Neutrophil (primary cell): ENCODE results near the gene AMPD3.

ENCODE experiments used
- H3K27ac ChIP-seq: fragments of 200-600 bp; sonication (generic); 2 replicates; pipeline ENCODE4 v1.5.1; 2016; ENCODE audit warnings: mild to moderate bottlenecking, moderate library complexity
- H3K27me3 ChIP-seq: fragments of 200-600 bp; sonication (generic); 2 replicates; pipeline ENCODE4 v1.6.0; 2016; ENCODE audit warnings: mild to moderate bottlenecking
- H3K36me3 ChIP-seq: fragments of 200-600 bp; sonication (generic); 2 replicates; pipeline ENCODE4 v1.5.1; 2017
- H3K4me1 ChIP-seq, 2 experiments: fragments of 200-600 bp in 1 of 2; sonication (generic) in 1 of 2; 1 replicate in 1 of 2; 2 replicates in 1 of 2; pipeline versions ENCODE4 v1.5.1 to v1.6.1; 2013 to 2016; ENCODE audit warnings: low read depth in 1 of 2, low read length in 1 of 2, mild to moderate bottlenecking in 1 of 2, moderate library complexity in 1 of 2; ENCODE audit not compliant: control insufficient read depth in 1 of 2, insufficient read depth in 1 of 2
- H3K4me3 ChIP-seq, 2 experiments: fragments of 200-600 bp in 1 of 2; sonication (generic) in 1 of 2; 1 replicate in 1 of 2; 2 replicates in 1 of 2; pipeline ENCODE4 v1.5.1; 2013 to 2016; ENCODE audit warnings: low read depth in 1 of 2, low read length in 1 of 2, mild to moderate bottlenecking in 1 of 2, moderate library complexity in 1 of 2
- H3K9me3 ChIP-seq: fragments of 200-600 bp; sonication (generic); 2 replicates; pipeline ENCODE4 v1.5.1; 2016
- TF ChIP-seq, protein P1 (sequence below): fragments of 200-600 bp; sonication (generic); IDR thresholded peaks from 2 replicates; pipeline ENCODE4 v1.5.1; 2016; ENCODE audit warnings: antibody characterized with exemption

Gene AMPD3

DNA sequence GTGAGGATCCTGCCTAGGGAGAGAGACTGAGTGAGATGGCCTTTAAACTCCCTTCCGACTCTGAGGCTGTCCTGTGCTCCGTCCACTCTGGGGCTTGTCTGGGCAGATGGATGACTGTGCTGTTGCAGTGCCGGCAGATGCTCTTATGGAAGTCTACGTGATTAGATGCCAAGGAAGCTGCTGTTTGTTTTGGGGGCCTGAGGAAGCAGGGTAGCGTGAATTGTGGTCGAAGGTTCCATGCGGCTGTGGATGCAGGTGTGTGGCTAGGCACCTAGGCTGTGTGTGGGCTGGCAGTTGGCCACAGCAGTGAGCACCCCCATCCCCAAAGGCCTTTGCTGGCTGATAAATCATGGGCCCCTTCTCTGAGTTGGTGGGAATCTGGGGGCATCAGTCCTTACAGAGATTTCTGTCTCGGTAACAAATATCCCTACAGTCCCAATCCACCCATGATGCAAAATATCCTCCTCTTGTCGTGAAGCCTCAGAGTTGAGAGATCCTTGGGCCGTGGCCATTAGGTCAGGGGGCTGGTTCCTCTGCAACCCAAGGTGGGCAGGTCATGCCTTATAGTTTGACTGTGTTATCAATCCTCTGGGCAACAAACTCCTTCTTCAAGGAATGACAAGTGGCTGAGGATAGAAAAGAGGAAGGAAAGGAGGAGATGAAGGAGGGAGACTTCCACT, 31.2 kb downstream of the AMPD3 start:
- H3K27ac ChIP-seq: no peak overlapping the region
- peaks cover 97% of the 10 kb centered on the region for H3K36me3 ChIP-seq

DNA sequence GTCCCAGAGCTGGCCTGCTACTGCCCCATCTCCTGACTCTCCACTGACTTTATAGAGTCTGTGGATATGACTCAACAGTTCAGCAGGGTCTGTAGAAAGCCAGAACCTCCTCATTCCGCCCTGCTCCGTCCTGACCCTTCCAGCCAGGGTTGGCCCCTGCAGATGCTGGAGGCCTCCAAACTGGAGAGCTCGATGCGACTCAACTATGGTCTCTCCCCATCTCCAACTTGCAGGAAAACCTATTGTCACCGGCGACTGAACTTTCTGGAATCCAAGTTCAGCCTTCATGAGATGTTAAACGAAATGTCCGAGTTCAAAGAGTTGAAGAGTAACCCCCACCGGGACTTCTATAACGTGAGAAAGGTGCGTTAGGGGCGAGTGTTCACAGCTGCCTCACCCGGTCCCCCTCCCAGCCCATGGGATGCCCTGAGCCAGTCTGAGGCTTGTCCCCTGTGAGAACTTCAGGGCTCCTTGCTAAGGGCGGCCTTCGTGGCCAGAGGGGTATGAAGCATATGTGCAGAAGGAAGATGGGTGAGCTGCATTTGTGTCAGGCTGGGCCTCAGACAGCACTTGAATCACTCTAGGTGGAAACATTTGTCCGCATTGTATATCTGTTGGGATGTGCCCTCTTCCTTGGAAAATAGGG, 32.1 kb downstream of the AMPD3 start:
- H3K4me3 ChIP-seq: no peak overlapping the region
- no peak overlapping the region for H3K27ac ChIP-seq
- H3K4me1 ChIP-seq: peaks cover 3 to 8% of the 10 kb centered on the region in 2 experiments
- no peaks in the 10 kb centered on the region for H3K9me3 ChIP-seq
- TF ChIP-seq, protein P1, sequence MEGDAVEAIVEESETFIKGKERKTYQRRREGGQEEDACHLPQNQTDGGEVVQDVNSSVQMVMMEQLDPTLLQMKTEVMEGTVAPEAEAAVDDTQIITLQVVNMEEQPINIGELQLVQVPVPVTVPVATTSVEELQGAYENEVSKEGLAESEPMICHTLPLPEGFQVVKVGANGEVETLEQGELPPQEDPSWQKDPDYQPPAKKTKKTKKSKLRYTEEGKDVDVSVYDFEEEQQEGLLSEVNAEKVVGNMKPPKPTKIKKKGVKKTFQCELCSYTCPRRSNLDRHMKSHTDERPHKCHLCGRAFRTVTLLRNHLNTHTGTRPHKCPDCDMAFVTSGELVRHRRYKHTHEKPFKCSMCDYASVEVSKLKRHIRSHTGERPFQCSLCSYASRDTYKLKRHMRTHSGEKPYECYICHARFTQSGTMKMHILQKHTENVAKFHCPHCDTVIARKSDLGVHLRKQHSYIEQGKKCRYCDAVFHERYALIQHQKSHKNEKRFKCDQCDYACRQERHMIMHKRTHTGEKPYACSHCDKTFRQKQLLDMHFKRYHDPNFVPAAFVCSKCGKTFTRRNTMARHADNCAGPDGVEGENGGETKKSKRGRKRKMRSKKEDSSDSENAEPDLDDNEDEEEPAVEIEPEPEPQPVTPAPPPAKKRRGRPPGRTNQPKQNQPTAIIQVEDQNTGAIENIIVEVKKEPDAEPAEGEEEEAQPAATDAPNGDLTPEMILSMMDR: no peak
- H3K27me3 ChIP-seq: no peaks in the 10 kb centered on the region
- H3K36me3 ChIP-seq: peaks cover 97% of the 10 kb centered on the region

More for the DNA sequence above, 31.2 kb downstream of the AMPD3 start:
- Histone ChIP-seq H3K4me3 (no peak overlapping the region), H3K9me3 (no peaks in the 10 kb centered on the region), H3K27me3 (no peaks in the 10 kb centered on the region), H3K4me1 (peaks cover 3 to 8% of the 10 kb centered on the region in 2 experiments)
- TF ChIP-seq, protein P1: no peak

DNA sequence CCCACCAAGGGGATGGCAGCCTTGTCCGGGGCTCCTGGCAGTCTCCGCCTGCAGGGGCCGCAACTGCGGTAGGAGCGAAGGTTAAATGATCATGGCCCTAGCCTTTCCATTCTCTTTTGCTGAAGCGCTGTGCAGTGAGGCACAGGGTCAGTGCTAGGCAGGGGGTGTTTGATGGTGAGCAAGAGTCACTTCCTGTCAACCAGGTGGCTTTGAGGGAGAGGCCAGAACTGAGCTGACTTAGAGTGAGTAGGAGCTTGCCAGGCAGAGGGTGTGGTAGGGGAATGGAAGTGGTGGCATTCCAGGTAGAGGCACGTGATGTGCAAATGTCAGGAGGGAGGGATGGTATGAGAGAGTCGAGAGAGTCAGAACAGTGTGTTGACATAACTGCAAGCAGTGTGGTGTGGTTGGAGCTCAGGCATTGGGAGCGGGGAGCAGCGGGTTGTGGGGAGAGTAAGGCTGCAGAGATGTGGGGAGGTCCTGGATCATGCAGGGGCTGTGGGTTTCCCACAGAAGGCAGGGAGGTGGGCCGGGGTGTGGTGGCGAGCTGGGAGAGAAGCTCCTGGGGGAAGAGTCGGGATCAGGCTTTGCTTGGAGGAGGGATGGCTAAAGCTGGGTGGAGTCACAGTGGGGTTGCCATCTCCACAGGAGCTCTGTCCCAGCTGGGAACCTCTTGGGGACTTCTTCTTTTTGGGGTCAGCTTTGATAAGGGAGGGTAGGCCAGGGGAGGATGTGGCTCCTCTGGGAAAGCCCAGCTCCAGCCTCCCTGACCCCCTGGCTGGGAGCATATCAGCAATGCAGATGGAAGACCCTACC, 33.3 kb downstream of the AMPD3 start:
- no peak overlapping the region for H3K4me3 ChIP-seq
- peaks cover 97% of the 10 kb centered on the region for H3K36me3 ChIP-seq
- H3K4me1 ChIP-seq: peaks cover 3 to 8% of the 10 kb centered on the region in 2 experiments
- H3K9me3 ChIP-seq: no peaks in the 10 kb centered on the region
- no peak overlapping the region for H3K27ac ChIP-seq
- no peaks in the 10 kb centered on the region for H3K27me3 ChIP-seq
- TF ChIP-seq, protein P1: no peak

DNA sequence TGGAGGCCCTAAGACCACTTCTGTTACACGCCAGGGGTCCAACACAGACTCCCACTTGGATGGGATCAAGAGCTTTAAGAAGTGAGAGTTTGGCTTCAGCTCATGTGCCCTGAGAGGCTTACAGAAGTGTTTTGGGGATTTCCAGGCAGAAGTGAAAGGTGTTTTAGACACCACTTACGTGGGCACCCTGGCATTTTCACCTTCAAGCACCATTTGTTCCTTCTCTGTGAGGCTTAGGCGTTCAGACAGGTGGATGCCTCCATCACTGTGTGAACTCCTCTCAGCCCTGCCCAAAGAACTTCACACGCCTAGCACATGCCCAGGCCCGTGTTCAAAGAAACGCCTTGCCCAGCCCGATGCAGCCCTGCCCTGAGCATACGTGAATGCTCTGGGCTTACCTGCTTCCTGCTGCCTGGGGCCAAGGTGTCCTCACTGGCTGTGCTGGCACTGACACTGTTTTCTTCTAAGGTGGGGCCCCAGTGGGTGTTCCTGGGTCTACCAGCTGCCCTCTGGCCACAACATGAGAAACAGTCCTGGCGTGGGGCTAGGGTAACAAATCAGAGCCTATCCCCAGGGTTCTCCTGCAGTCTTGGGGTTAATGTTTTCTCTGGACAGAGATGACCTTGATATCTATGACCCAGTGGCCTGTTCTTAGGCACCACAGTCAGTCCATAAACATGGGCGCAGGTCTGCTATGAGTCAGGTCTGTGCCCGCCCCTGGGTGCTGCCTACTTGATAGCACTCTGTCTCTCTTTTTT, 34.0 kb downstream of the AMPD3 start:
- no peak overlapping the region for H3K27ac ChIP-seq
- no peaks in the 10 kb centered on the region for H3K9me3 ChIP-seq
- H3K4me1 ChIP-seq: peaks cover 3 to 8% of the 10 kb centered on the region in 2 experiments
- H3K4me3 ChIP-seq: no peak overlapping the region
- TF ChIP-seq, protein P1: no peak
- no peaks in the 10 kb centered on the region for H3K27me3 ChIP-seq
- H3K36me3 ChIP-seq: peaks cover 97% of the 10 kb centered on the region

DNA sequence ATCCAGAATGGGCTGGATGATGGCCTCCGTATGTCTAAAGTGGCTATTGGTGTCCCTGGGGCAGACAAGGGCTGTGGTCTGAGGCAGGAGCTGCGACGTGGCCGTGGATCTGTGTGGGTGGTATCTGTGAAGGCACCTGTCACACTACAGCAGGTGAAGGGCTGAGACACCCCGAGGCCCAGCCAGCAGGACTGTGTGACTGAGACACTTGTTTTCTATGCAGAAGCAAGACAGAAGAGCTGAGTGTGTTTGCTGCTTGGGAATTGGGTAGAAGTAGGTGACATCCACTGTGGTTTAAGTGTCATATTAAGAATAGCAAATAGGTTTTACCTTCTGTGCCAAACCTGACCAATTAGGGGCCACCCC, 35.0 kb downstream of the AMPD3 start:
- TF ChIP-seq, protein P1: no peak
- Histone ChIP-seq H3K4me1 (peaks cover 3 to 8% of the 10 kb centered on the region in 2 experiments), H3K9me3 (no peaks in the 10 kb centered on the region), H3K4me3 (no peak overlapping the region), H3K36me3 (peaks cover 97% of the 10 kb centered on the region), H3K27ac (no peak overlapping the region), H3K27me3 (no peaks in the 10 kb centered on the region)
